Keratinocyte (primary cell): Measurements from ENCODE around the gene GRM4.

Experiments
- CTCF ChIP-seq, 3 experiments: IDR thresholded peaks in 1 of 3; conservative IDR thresholded peaks in 1 of 3; optimal IDR thresholded peaks in 1 of 3; 2 replicates in 2 of 3; 3 replicates in 1 of 3; pipeline versions ENCODE3 to v1.5.1; 2011; ENCODE audit warnings: low read length in 3 of 3, mild to moderate bottlenecking in 3 of 3, moderate library complexity in 2 of 3, control low read depth in 1 of 3, inconsistent platforms in 1 of 3; ENCODE audit not compliant: insufficient read depth in 2 of 3; ENCODE audit errors: extremely low read depth in 1 of 3
- EZH2 ChIP-seq: IDR thresholded peaks from one replicate; pipeline ENCODE4 v1.6.1; 2012; ENCODE audit warnings: inconsistent platforms, mild to moderate bottlenecking, low read length, moderate library complexity

GRCh38 chr6:34128045-34128444 is 17.8 kb downstream of the GRM4 start:
- no peak for TF ChIP-seq CTCF (optimal IDR thresholded peaks at IDR 0.05 in 1 of 3, IDR thresholded peaks at IDR 0.05 in 1 of 3, conservative IDR thresholded peaks at IDR 0.05 in 1 of 3; ENCODE audit: extremely low read depth in 1 of 3, insufficient read depth in 2 of 3, low read length in 3 of 3)
- TF ChIP-seq EZH2 = no peak
